Measurements from ENCODE around the gene DCTN3. TPM values are rescaled to one million over a fixed set of nuclear protein-coding genes. Genes with fewer than 3 reads are reported as not detected.

Gene DCTN3
- total RNA-seq, result 100 to 1,000 TPM; 113 to 143 (median 129) TPM
- 100 to 1,000 TPM in 1 of 2 donors, 10 to 100 TPM in 1; 30.5 to 118 TPM for polyA plus RNA-seq
- long read RNA-seq, donor 1, transcript DCTN3-201 (7 exons, 808 nt), result major isoform, 75 of 85 reads
- long read RNA-seq, donor 1, partial matches to known transcripts, result 6 of 85 reads
- long read RNA-seq, donor 1, other reads (novel, unspliced or antisense), result 4 of 85 reads
- long read RNA-seq, donor 2, transcript DCTN3-201 (7 exons, 808 nt), result major isoform, 82 of 86 reads
- long read RNA-seq, donor 2, partial matches to known transcripts, result 0 of 86 reads
- long read RNA-seq, donor 2, other reads (novel, unspliced or antisense), result 4 of 86 reads
- long read RNA-seq, donor 3, transcript DCTN3-201 (7 exons, 808 nt), result major isoform, 22 of 24 reads
- long read RNA-seq, donor 3, partial matches to known transcripts, result 0 of 24 reads
- long read RNA-seq, donor 3, other reads (novel, unspliced or antisense), result 0 of 24 reads

- intact Hi-C loops (cut with DNase I), result loop anchor here in 1 of 10 donors (1.0 kb wide), 1 partner anchor 8 kb away; the partner anchor contains the start of gene RPP25L
- DNase-seq (peak; percentile 88 to 95), ATAC-seq (peak; percentile 92 to 99 (median 98))
- Histone ChIP-seq H3K27ac (peak within 1 kb of the TSS in 6 of 10 donors; percentile 42 to 87 (median 61)), H3K4me3 (peak within 1 kb of the TSS; percentile 24 to 98 (median 82)), H3K36me3 (peaks cover 0 to 35% (median 12%) of the 10 kb centered on the region in 9 donors), H3K9me3 (no peaks in the 10 kb centered on the region), H3K27me3 (peaks cover 12 to 44% (median 37%) of the 10 kb centered on the region in 7 donors), H3K4me1 (peaks cover 0 to 35% (median 29%) of the 10 kb centered on the region in 9 donors)
- WGBS, 2 donors, result 4 to 5% methylated on average over 43 of the region's 43 CpGs
- TF ChIP-seq CTCF (IDR thresholded peaks at IDR 0.05), result peak in 1 of 9 donors; percentile 13
Observed at GRCh38 chr9:34620061-34620994, at the start of gene DCTN3. Gene DCTN3 (minus strand): TSS chr9:34620495. CDS start chr9:34620464, 31 bp downstream.

GRCh38 chr9:34665381-34666250 is 45.3 kb upstream of the DCTN3 start:
- TF ChIP-seq CTCF (IDR thresholded peaks at IDR 0.05), result no peak
- Histone ChIP-seq H3K4me3 (peak overlapping the region; percentile 45 to 95 (median 72)), H3K4me1 (peaks cover 0 to 29% (median 14%) of the 10 kb centered on the region in 9 donors), H3K9me3 (peaks cover 0 to 9% (median 0%) of the 10 kb centered on the region in 11 donors), H3K27ac (peak overlapping the region; percentile 77 to 100 (median 97)), H3K27me3 (no peaks in the 10 kb centered on the region), H3K36me3 (peaks cover 0 to 44% (median 7%) of the 10 kb centered on the region in 9 donors)
- peak; percentile 95 to 96 for DNase-seq
- peak; percentile 90 to 95 (median 92) for ATAC-seq
- WGBS, 2 donors, result 1 to 2% methylated on average over 54 to 55 of the region's 55 CpGs
- intact Hi-C loops (cut with DNase I), result loop anchor here in 2 of 10 donors (2.0 kb wide), 2 partner anchors 17 to 37 kb away; no protein-coding TSS in a partner anchor

- 2 to 3% methylated on average over 21 to 26 of the region's 26 CpGs for WGBS, 2 donors
- Histone ChIP-seq H3K36me3 (peaks cover 0 to 50% (median 12%) of the 10 kb centered on the region in 9 donors), H3K27me3 (no peaks in the 10 kb centered on the region), H3K27ac (peak overlapping the region; percentile 38 to 100 (median 97)), H3K9me3 (peaks cover 0 to 8% (median 0%) of the 10 kb centered on the region in 11 donors), H3K4me3 (peak overlapping the region; percentile 45 to 95 (median 72)), H3K4me1 (peaks cover 0 to 29% (median 14%) of the 10 kb centered on the region in 9 donors)
- TF ChIP-seq CTCF (IDR thresholded peaks at IDR 0.05), result peak in 2 of 9 donors; percentile 13 to 27
- intact Hi-C loops (cut with DNase I), result loop anchor here in 1 of 10 donors (2.0 kb wide), 1 partner anchor 16 kb away; no protein-coding TSS in a partner anchor
- ATAC-seq, result peak in 4 of 8 donors; percentile 1 to 9 (median 3)
- no peak for DNase-seq
Observed at GRCh38 chr9:34665067-34665380, 44.7 kb upstream of the DCTN3 start.

Measured in heart right ventricle (tissue), 16 donors.